Non-pigmented ciliary epithelial cell (primary cell): Measurements from ENCODE around the gene PPP2R3B.
"Not testable (repeated sequence)": the region's sequence is repeated elsewhere in the genome, so short reads cannot be mapped to it uniquely, and the experiment has no call there.

ENCODE experiments used
- DNase-seq: peaks from one replicate; pipeline ENCODE4 v3.0.0-alpha.2; 2010; ENCODE audit warnings: low read depth

PPP2R3B gene

DNA sequence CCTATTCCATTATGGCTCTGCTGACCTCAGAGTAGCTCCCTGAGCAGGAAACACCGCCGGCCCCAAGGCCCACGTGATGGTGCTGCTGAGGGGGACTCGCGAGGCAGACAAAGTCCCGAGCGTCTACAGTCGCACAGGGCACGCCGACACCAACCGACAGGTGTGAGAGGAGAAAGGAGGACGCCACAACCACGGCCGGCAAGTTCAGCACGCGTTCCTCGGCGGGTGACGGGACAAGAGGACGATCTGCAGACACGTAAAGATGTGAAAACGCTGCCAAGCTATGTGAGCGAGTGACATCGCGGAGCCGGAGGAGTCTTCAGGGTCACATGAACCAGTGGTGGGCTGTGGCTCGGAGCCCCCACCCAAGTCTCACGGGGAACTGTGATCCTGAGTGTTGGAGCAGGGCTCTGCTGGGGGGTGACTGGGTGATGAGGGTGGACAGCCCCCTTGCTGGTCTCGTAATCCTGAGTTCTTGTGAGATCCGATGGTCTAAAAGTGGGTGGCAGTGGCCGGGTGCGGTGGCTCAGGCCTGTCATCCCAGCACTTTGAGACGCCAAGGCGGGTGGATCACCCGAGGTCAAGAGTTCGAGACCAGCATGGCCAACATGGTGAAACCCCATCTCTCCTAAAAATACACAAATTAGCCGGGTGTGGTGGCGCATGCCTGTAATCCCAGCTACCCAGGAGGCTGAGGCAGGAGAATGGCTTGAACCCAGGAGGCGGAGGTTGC, 34.0 kb downstream of the PPP2R3B start:
- no peak for DNase-seq

DNA sequence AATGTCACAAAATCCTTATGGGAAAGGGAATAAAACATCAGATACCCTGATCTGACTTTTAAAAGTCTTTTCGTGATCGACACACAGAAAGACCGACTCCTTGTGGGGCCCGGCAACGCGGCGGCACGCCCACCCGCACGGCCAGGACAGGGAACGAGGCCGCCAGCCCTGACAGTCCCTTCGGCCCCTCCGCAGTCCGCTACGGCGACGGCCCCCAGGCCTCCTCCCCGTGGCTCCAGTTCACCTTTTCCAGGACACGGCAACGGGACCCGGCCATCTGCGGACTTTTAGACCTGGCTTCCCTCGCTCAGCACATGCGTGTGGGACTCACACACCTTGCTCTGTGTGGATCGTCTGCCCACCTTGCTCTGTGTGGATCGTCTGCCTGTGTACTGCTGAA, 34.5 kb downstream of the PPP2R3B start:
- no peak for DNase-seq

GRCh38 chrX:351736-352135, 35.0 kb downstream of the PPP2R3B start:
- no peak for DNase-seq

- not testable (repeated sequence) for DNase-seq
Observed at GRCh38 chrX:351324-351641, 35.4 kb downstream of the PPP2R3B start.

DNA sequence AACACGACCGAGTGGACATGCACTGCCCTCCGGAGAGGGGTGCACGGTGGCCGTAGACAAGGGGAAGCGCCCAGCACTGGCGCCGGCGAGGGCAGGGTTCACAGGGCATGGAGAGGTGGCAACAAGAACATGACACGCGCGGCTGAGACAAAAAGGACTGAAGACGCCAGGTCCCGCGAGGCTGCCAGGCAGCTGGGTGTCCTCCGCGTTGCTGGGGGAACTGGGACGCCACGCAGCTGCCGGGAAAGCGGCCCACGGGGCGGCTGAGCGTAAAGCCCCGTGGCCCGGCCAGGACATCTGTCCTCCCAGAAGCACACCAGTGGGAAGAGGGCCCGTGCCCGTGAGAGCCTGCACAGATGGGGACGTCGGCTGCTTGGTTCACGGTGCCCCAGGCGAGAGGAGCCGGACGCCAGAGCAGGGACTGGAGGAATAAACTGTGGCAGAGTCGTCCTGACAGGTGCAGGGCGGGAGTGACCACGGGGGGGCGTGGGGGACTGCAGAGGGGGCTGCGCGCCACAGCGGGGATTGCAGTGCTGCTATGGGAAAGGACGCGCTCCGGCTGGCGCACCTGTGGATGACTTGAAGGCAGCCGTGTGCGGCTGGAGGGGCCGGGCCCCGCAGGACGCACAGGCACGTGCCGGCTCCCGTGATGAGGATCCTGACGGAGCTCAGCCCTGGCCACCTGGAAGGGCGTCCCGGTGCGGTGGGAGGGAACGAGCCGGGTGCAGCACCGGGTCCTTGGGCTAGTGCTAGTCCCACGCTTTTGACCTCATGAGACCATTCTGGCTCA, 36.0 kb downstream of the PPP2R3B start:
- DNase-seq: no peak

DNA sequence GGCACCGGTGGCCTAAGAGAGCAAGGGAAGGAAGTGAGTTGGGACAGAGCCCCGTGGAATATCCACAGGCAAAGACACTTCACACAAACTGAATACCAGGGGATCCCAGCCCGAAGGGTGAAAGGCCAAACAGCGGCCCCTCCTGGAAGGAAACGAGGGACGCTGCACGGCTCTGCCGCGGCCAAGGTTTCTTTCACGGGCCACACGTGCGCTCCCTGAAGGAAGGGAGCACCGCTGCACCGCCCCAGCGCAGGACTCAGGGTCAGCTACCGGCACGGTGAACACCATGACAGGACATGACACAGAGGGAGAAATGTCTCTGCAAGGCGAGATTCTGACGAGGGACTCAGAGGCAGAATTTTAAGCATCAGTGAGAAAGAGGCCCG, 36.6 kb downstream of the PPP2R3B start:
- no peak for DNase-seq

- DNase-seq: no peak
Observed at GRCh38 chrX:349702-350101, 37.0 kb downstream of the PPP2R3B start.

- no peak for DNase-seq
Observed at GRCh38 chrX:349196-349595, 37.5 kb downstream of the PPP2R3B start.

GRCh38 chrX:348461-349117, 38.1 kb downstream of the PPP2R3B start:
- no peak for DNase-seq

DNA sequence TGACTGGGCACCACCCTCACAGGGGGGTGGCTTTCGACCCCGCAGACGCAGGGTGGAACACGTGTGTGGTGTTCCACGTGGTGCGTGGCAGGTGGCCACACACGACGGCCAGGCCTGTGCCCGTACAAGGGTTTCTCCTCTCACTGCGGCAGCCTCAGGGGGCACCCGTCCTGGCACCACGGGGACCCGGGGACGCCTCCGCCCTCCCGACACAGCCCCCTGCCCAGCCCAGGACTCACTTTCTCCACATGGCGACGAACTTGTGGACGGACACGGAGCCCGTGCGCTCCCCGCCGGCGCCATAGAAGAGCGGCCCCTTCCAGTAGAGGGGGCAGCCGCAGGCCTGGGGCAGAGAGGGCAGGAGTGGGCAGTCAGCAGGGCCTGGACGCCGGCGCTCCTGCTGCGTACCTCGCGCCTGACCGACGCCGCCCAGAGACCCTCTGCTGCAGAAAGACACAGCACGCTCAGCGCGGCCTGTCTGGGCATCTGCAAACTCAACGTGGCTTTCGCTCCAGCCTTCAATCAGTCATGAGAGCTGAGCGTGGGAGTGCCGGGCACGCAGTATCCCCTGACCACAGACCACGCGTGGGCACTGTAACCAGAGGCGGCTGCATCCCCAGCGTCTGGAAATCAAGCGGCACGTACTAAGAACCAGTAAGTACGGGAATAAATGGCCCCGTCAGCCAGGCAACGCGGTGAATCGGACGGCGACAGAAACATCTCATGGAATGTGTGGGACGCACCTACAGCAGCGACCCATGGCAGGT, 39.2 kb downstream of the PPP2R3B start:
- no peak for DNase-seq

DNA sequence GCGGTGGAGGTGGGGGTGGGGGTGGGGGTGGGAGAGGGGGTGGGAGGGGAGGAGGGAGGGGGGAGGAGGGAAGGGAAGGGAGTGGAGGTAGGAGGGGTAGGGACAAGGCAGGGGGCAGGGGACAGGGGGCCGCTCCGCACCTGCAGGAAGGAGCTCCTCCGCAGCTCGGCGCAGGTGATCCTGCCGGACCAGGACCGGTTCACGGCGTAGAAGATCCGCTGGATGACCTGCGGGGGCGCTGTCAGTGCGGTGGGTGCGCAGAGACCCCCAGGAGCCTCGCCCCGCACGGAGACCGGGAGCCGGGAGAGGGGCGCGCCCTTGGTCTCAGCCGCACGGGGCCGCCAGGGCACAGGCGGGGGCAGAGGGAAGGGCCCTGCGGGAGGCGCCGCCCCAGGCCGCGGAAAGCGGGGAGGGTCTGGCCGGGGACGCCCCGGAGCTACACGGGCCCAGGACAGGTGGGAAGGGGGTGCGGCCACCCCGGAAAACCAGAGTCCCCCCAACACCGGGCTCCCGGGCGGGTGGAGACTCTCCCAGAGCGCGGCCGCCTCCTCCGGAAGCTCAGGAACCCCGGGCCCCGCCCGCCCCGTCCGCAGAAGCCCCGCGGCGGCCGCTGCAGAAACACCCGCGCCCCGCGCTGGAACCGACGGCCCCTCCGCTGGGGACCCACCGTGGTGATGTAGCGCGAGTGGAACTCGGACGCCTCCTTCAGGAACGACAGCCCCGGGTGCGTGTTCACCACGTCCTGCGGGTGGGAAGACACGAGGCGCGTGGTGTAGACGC, 40.5 kb downstream of the PPP2R3B start:
- DNase-seq: no peak

DNA sequence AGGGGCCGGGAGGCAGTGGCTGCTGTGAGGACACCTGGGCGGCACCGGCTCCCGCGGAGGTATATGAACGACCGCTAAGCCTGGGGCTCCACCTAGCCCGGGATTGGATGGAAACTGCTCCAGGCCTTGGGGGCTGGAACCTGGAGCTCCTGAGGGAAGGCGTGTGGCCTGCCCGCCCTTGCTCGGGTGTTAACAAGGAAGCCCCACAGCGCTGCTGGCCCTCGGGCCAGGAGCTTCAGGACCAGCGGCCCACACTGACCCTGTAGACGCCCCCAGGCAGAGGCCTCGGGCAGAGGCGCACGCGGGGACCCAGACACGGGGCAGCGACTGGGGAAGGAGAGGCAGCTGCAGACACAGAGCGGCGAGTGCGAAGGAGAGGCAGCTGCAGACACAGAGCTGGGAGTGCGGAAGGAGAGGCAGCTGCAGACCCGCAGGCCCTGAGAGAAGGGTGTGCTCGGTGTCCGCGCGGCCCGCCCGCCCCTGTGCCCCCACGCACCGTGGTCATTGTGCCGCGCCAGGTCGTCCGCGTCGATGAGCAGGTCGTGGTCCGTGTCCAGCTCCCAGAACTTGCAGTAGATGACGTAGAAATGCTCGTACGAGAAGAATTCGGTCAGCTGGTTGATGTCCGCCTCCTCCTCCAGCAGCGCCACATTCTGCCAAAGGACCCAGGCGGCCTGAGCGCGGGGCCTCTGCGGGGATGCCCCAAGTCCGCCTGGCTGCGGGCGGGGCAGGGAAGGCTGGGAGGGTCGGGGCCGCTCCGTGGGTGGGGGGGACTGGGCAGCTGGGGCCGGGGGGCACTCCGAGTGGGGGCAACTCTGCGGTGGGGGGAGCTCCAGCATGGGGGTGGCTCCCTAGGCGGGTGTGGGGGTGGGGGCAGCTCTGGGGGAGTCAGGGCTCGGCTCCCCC, 41.4 kb downstream of the PPP2R3B start:
- DNase-seq: no peak

GRCh38 chrX:344371-344901, 42.3 kb downstream of the PPP2R3B start:
- DNase-seq: no peak

GRCh38 chrX:341541-342101, 45.1 kb downstream of the PPP2R3B start:
- no peak for DNase-seq

DNA sequence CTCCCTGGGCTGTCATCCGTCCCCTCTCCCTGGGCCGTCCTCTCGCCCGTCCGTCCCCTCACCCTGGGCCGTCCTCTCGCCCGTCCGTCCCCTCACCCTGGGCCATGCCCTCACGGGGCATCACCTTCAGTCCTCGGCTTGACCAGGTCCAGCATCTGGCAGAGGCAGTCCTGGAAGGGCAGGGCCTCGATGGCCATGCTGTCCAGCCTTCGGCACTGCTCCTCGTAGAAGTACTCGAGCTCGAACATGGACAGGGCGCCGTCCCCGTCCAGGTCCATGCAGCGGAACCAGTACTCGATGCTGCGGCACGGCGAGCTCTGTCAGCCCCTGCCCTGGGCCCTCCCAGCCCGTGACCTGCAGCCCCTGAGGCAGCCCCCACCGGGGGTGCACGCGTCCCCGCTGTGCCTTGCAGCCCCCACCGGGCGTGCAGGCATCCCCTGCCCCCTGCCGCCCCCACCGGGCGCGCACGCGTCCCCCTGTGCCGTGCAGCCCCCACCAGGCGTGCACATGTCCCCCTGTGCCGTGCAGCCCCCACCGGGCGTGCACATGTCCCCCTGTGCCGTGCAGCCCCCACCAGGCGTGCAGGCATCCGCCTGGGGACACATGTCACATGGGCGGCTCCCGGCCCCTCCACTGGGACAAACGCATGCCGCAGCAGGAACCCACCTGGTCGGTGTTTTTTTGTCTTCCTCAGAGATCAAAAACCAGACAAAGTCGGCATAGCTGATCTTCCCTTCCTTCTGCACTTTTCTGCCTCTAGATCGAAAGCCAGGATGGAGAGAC, 45.9 kb downstream of the PPP2R3B start:
- DNase-seq: no peak

DNA sequence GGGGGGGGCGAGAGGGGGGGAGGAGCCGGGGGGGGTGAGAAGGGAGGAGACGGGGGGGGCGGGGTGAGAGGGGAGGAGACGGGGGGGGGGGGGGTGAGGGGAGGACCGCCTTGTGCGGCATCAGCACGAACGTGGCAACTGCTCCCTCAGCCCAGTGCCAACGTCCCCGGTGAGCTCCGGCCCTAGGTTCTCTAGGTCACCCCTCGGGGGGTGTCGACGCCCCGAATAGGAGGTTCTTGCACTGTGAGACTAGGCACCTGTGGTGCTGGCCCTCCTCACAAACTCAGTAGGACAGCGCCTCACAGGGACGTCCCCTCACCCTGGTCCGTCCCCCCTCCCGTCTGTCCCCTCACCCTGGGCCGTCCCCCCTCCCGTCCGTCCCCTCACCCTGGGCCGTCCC, 46.6 kb downstream of the PPP2R3B start:
- no peak for DNase-seq

- DNase-seq: no peak
Observed at GRCh38 chrX:338836-339400, 47.8 kb downstream of the PPP2R3B start.

DNA sequence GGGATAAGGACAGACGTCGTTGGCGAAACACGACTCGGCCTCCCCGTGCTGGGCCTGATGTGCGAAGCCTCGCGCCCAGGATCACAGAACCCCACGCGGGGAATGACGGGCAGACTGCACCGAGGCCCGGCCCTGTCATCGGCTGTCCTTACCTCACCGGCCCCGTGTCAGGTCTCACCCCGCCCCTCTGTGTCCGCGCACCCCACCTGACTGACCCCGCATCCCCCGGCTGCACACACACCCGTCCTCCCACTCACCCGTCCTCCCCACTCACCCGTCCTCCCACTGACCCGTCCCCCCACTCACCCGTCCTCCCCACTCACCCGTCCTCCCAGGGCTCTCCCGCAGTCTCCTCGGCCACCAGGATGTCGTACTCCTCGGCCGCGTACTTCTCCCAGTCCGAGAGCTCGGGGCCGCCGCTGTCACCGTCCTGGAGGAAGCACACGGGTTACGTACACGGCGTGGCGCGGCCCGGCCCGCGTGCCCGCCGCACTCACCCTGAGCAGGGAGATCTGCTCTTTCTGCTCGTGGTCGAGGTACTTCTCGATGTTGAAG, 48.3 kb downstream of the PPP2R3B start:
- DNase-seq: no peak
